22Rv1 (cell line): ENCODE data around the gene ZBTB39.

Experiments used
- ZFX ChIP-seq: fragments of 450-650 bp; IDR thresholded peaks from 2 replicates; pipeline ENCODE4 v1.6.1; 2017; ENCODE audit warnings: antibody characterized with exemption, borderline replicate concordance
- TF ChIP-seq, protein P1 (sequence below): fragments of 450-650 bp; IDR thresholded peaks from 2 replicates; pipeline ENCODE4 v1.5.1; 2017; ENCODE audit warnings: mild to moderate bottlenecking

DNA sequence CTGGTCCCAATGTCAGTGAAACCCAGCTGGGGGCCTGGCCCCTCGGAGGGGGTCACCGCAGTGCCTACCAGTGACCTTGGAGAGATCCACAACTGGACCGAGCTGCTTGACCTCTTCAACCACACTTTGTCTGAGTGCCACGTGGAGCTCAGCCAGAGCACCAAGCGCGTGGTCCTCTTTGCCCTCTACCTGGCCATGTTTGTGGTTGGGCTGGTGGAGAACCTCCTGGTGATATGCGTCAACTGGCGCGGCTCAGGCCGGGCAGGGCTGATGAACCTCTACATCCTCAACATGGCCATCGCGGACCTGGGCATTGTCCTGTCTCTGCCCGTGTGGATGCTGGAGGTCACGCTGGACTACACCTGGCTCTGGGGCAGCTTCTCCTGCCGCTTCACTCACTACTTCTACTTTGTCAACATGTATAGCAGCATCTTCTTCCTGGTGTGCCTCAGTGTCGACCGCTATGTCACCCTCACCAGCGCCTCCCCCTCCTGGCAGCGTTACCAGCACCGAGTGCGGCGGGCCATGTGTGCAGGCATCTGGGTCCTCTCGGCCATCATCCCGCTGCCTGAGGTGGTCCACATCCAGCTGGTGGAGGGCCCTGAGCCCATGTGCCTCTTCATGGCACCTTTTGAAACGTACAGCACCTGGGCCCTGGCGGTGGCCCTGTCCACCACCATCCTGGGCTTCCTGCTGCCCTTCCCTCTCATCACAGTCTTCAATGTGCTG, 11.0 kb downstream of the ZBTB39 start:
- TF ChIP-seq, protein P1, sequence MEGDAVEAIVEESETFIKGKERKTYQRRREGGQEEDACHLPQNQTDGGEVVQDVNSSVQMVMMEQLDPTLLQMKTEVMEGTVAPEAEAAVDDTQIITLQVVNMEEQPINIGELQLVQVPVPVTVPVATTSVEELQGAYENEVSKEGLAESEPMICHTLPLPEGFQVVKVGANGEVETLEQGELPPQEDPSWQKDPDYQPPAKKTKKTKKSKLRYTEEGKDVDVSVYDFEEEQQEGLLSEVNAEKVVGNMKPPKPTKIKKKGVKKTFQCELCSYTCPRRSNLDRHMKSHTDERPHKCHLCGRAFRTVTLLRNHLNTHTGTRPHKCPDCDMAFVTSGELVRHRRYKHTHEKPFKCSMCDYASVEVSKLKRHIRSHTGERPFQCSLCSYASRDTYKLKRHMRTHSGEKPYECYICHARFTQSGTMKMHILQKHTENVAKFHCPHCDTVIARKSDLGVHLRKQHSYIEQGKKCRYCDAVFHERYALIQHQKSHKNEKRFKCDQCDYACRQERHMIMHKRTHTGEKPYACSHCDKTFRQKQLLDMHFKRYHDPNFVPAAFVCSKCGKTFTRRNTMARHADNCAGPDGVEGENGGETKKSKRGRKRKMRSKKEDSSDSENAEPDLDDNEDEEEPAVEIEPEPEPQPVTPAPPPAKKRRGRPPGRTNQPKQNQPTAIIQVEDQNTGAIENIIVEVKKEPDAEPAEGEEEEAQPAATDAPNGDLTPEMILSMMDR, result no peak
- TF ChIP-seq ZFX, result no peak
